NCI-H1417 treated with DMSO at 0.1 percent for 48 hours (cell line): ENCODE data around the gene PSMG3.
A peak's percentile ranks its signal among the peaks of the same experiment; 100 is the strongest.

Source experiments
- DNase-seq: peaks from one replicate; lab custom pipeline; 2025; lab: John Stamatoyannopoulos, UW

The PSMG3 gene

GRCh38 chr7:1544896-1545416 lies 24.9 kb downstream of the PSMG3 start:
- DNase-seq, result no peak

DNA sequence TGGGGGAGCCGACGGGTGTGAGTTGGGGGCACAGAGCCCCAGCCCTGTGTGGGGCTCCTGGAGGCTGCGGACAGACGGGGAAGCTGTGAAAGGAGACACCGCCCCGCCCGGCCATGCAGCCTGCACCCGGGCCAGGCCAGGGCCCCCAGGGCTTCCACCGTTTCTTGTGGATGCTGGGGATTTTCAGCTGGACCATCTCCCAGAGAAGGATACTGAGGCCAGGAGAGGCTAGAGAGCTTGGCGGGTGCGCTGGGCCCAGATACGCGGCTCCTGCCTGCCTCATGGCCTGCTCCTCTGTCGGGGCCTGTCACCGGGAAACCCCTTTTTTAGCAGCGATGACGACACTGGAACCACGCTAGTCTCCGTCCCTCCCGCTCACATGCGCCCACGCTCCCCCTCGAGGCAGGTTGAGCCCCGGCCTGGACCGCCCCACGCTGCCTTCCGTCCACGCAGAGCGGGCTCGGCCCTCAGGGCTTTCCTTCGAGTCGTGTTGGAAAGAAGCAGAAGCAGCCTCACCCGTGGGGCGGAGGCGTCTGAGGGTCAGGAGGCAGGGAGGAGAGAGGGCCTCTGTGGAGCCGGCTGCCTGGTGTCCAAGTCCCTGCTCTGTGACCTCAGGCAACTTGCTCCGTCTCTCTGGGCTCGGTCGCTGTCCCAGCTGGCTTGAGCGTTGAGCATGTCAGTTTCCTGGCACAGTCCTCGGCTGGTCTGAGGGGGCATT lies 25.5 kb downstream of the PSMG3 start:
- DNase-seq, result no peak

GRCh38 chr7:1543826-1544177 lies 26.0 kb downstream of the PSMG3 start:
- no peak for DNase-seq

DNA sequence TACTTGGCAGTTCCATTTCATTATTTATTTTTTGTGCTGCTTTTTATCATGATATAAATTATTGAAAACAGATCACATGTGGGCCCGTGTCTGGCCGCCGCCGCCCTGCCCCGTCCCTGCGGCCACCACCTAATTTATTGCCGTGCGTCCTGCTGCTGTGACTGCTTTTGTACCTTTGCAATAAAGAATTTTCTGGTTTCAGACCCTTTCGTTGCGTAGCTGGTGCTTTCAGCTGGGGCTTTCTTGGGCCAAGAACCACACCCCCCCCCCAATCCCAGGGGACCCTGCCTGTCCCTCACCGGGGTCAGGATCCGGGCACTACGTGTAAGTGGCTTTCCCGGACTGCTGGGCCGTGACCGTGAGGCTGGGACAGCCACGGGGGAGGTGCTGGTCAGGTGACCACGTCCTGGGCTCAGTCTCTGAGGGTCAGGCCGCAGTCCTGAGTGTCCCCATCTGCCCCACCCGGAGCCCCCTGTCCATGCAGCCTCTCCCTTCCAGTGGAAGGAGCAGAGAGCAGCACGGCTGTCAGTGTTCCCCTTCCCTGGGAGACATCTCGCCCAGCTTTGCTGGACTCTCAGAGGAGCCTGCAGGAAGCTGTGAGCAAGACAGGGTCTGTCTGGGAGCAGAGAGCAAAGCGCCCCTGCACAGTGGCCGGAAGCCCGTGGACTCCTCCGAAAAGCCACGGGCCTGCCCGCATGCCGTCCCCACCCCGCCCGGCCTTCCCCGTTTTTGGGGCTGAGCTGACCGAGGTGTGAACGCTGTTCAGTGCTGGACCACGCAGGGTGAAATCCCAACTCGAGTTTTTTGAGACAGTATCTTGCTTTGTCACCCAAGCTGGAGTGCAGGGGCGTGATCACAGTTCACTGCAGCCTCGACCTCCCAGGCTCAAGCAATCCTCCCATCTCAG lies 26.7 kb downstream of the PSMG3 start:
- DNase-seq, result no peak

DNA sequence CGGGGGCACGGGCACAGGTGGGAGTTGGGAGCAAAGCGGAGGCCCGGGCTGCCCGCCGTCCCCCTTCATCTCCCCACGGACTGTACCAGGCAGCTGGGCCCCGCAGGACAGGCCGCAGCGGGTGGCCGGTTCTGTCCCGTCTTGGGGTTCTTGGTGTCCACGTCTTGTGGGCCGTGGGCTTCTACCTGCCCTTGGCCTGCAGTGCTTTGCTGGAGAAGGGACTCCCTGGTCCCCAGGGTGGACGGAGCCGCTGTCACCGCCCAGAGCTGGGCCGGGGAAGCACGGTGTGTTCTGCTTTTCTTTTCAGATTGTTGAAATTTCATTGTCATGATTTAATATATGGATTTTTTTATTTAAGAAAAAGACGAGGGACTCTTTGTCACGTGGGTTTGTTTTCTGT lies 27.5 kb downstream of the PSMG3 start:
- no peak for DNase-seq

DNA sequence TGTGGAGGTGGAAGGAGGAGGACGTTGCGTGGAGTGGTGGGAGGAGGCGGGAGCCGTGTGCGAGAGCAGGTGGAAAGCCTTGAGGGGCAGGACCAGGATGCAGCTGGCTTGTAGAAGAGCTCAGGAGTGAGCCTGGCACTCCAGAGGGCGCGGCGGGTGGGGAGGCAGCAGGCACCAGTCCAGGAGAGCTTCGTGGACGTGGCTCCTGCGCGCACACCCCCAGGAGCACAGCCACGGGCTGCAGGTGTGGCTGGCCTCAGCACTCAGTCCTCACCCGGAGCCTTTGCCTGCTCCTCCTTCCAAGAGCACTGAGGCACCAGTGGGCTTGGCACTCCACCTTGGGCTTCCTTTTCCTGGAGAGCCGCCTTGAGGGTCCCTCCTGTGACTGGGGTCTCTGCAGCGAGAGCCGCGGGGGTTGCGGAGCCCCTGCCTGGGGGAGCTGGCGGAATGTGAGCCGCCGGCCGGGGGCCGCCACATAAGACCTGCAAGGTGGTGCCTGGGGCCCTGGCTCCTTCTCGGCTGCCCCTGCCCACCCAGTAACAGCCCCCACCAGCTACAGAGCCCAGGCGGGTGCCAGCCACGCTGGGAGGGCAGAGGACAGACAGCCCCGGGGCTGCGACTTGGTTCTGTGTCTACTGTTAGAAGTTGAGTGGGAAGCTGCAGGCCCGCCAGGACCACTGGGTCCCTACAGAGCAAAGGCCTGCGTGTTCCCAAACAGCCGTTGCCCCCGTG lies 28.2 kb downstream of the PSMG3 start:
- DNase-seq, result no peak

DNA sequence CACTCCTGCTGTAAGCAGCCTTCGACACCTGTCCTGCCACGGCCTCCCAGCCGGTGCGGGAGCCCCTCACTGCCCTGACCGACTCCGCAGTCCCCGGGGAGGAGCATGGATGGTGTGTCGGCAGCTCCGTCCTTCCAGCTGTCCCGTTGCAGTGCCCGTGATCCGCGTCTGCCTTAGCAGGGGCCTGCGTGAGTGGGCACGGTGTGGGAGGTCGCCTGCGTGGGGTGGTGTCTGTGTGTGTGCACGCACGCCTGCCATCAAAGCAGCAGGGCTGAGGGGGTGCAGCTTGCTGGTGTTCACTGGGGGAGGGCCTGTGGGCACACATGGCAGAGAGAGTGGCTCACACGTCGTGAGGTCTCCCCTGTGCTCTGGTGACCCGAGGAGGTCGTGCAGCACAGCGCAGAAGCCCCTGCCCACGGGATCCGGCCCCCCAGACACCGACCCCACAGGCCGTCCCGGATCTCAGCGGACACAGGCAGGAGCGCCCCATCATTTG lies 29.0 kb downstream of the PSMG3 start:
- DNase-seq, result no peak

DNA sequence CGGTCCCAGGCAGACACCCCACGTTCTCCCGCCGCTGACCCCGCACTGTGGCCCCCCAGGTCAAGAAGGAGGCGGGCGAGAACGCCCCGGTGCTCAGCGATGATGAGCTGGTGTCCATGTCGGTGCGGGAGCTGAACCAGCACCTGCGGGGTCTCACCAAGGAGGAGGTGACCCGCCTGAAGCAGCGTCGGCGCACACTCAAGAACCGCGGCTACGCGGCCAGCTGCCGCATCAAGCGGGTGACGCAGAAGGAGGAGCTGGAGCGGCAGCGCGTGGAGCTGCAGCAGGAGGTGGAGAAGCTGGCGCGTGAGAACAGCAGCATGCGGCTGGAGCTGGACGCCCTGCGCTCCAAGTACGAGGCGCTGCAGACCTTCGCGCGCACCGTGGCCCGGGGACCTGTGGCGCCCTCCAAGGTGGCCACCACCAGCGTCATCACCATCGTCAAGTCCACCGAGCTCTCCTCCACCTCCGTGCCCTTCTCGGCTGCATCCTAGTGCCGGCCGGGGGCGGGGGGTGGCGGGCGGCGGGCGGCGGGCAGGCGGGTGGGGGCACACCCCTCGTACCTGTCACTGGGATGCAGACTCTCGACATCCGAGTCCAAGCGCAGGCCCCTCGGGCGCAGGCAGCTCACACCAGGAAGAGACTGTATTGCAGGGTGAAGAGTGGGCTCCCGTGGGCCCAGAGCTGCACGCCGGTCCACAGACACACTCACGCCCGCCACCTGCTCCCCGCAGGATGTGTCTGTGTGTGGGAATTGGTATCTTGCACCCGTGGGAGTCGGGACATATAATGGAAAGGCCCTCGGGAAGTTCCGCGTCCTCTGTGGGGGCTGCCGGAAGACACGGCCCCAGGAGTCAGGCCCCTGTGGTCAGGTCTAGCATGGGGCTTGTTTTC lies 29.7 kb downstream of the PSMG3 start:
- no peak for DNase-seq

- no peak for DNase-seq
Observed at GRCh38 chr7:1539181-1539881, 30.5 kb downstream of the PSMG3 start.

- no peak for DNase-seq
Observed at GRCh38 chr7:1538544-1539180, 31.2 kb downstream of the PSMG3 start.

DNA sequence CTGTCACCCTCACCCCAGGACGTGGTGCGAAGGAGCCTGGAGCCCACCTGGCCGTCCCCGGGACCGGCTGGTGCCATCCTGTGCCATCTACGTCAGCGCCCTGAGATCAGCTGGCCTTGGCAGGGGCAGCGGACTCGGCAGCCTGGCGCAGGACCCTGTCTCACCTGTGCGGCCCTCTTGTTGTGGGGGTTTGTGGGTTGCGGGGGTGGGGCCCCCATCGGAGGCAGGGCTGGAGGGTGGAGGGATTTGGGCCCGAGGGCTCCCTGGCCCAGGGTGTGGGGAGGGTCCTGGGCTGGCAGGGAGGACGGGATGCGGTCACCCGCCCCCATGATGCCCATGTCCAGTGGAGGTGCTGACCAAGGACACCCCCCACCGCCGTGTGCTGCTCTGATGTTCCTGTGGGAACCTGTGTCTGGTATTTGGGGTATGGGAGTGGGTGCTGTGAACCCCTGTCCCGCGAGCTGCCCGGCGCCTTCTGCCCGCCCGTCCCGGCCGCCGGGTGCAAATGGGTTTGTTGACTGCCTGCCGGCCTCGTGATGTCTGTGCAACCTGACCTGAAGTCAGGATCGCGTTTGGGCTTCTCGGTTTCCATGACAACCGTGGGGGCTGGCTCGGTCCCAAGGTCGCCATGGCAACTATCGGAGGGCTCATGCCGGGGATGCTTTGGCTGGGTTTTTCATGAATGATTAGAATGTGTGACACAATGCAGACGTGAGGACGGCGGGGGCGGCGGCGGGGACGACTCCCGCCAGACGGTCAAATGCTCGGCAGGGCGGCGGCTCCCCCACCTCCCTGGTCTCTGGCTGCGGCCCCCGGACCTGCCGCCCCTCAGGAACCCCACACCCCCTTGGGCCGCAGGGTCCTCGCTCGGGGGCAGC lies 32.1 kb downstream of the PSMG3 start:
- DNase-seq, result peak; percentile 24

- no peak for DNase-seq
Observed at GRCh38 chr7:1536743-1537534, 32.9 kb downstream of the PSMG3 start.

GRCh38 chr7:1536455-1536742 lies 33.4 kb downstream of the PSMG3 start:
- no peak for DNase-seq

DNA sequence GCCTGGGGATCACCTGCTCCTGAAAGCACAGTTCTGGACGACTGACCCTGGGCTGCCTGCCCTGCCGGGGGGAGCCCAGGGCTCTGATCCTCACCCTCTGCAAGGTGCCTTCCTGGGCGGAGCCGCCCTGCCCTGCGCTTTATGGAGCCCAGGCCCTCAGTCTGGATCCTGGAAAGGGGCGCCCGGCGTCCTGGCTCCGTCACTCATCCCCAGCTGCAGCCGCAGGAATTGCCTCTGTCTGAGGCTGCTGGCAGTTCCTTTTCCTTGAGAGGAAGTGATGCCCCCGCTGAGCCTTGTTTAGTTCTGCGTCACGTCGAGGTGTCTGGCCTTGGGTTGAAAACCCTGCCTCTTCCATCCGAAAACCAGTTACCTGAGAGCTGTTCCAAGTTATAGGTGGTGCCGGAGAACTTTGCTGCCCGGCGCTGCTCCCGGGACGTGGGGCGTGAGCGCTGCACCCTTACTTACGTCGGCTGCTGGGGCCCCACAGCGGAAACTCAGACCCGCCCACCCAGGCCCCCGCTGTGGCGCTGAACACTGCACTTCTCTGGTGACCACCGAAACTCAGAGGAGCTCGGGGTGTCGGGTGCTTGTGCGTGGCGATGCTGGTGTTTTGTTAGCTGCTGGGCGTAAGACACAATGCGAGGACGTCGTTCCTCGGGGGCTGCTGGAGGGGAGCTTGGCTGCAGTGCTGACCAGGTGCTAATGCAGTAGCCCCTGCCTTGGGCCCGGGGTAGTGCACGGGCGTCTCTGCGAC lies 34.0 kb downstream of the PSMG3 start:
- DNase-seq, result no peak

- no peak for DNase-seq
Observed at GRCh38 chr7:1535100-1535458, 34.8 kb downstream of the PSMG3 start.

DNA sequence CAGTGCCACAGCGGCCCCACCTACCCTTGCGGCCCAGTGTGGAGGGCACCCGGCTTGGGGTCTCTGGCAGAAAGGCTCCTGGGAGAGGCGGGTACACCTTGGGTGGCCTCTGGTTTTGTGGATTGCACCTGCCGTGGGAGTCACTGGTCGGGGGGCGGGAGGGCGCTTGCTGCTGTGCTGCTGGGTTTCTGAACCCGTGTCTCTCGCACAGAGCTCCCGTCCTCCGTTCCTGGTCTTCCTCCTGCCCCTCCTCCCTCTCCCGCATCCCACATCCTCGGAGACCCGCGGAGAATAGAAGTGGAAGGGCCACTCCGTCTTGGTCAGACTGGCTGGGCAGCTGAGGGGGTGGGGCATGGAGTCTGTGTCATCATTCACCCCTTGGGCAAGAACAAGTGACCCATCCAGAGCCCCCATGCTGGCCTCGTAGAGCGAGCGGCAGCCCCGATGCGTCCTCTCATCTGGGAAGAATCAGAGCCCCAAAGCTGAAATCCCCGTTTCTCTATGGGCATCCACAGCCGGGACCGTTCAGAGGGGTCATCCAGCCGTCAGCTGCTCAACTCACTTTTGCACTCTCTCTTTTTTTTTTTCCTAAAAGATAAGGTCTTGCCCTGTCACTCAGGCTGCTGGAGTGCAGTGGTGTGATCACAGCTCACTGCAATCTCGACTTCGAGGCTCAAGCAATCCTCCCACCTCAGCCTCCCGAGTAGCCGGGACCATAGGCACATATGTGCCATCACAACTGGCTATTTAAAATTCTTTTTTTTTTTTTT lies 35.3 kb downstream of the PSMG3 start:
- DNase-seq, result no peak
